Colonic mucosa (tissue), 4 donors: ENCODE results near the gene RPL7A. TPM values are rescaled to one million over a fixed set of nuclear protein-coding genes. Genes with fewer than 3 reads are reported as not detected.

Experiments used
- DNase-seq: peaks from one replicate; pipeline ENCODE4 v3.0.0-alpha.2; 2020
- H3K27ac ChIP-seq: fragments of 200-600 bp; one replicate; pipeline ENCODE4 v1.8.0; 2021
- H3K27me3 ChIP-seq: fragments of 200-600 bp; one replicate; pipeline ENCODE4 v1.8.0; 2021
- H3K36me3 ChIP-seq: fragments of 200-600 bp; one replicate; pipeline ENCODE4 v1.8.0; 2021
- H3K4me1 ChIP-seq: fragments of 200-600 bp; one replicate; pipeline ENCODE4 v1.8.0; 2021; ENCODE audit warnings: mild to moderate bottlenecking
- H3K4me3 ChIP-seq: fragments of 200-600 bp; one replicate; pipeline ENCODE4 v1.8.0; 2021
- H3K9ac ChIP-seq, 2 donors: one replicate each; pipeline ENCODE4 v1.7.0; 2013; ENCODE audit warnings: control low read depth in 2 of 2, low read depth in 2 of 2, low read length in 2 of 2
- H3K9me3 ChIP-seq: fragments of 200-600 bp; one replicate; pipeline ENCODE4 v1.8.0; 2021
- intact Hi-C: fragments of 100-400 bp; cut with DNase I; formaldehyde crosslinking; loops from one replicate; pipeline ENCODE4 v1.14.1; 2022
- total RNA-seq, 2 donors: library from RNA; stranded (reverse); fragmentation: NEBNext Ultra II Directional in 1 of 2; extraction: Animal tissue kit (Norgen Biotek cat#: 25700) in 1 of 2; gene quantifications; one replicate each; pipeline ENCODE4 v1.2.1, GENCODE V29; 2021
- TF ChIP-seq, protein P1 (sequence below): fragments of 200-600 bp; IDR thresholded peaks from one replicate; pipeline ENCODE4 v1.8.0; 2022; ENCODE audit warnings: antibody characterized with exemption, mild to moderate bottlenecking
- donor health status: healthy.
- donor health status: DM: no; HTN: no; CAD: no.
- donor health status: DM: no; HTN: no; CAD: no.

RPL7A gene
- total RNA-seq, 2 donors from 2014 or later, result 1,628 to 2,136 TPM

DNA sequence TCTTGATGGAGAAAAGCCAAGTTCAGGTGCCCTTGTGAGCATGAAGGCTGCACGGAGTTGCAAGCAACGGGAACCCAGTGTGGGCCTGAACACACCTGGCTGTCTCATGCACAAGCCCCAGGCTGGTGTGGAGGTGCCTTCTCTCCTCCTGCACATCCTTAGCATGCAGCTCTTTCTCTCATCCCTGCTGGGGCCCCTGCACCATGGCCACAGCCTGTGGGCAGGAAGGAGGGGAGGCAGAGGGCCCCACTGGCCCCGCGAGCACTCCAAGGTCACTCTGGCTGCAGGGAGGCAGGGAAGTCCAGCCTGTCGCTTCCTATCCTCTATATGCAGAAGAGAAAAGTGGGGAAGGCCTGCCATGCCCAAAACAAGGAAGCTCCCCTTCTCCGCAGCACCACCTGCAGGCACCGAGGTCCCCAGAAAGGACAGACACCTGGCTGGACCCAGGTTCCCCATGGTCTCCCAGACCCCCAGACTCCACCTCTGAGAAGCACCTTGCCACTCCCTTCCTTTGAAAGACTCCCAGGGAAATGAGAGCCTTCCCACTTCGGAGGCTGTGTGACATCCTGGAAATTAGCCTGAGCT is 46.8 kb downstream of the RPL7A start:
- Histone ChIP-seq H3K9me3 (no peaks in the 10 kb centered on the region), H3K36me3 (no peaks in the 10 kb centered on the region), H3K4me1 (no peaks in the 10 kb centered on the region), H3K27me3 (no peaks in the 10 kb centered on the region), H3K4me3 (no peak overlapping the region), H3K9ac (no peak overlapping the region), H3K27ac (no peak overlapping the region)
- DNase-seq, result no peak
- intact Hi-C loops, result no loop called here
- TF ChIP-seq, protein P1, sequence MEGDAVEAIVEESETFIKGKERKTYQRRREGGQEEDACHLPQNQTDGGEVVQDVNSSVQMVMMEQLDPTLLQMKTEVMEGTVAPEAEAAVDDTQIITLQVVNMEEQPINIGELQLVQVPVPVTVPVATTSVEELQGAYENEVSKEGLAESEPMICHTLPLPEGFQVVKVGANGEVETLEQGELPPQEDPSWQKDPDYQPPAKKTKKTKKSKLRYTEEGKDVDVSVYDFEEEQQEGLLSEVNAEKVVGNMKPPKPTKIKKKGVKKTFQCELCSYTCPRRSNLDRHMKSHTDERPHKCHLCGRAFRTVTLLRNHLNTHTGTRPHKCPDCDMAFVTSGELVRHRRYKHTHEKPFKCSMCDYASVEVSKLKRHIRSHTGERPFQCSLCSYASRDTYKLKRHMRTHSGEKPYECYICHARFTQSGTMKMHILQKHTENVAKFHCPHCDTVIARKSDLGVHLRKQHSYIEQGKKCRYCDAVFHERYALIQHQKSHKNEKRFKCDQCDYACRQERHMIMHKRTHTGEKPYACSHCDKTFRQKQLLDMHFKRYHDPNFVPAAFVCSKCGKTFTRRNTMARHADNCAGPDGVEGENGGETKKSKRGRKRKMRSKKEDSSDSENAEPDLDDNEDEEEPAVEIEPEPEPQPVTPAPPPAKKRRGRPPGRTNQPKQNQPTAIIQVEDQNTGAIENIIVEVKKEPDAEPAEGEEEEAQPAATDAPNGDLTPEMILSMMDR, result no peak

DNA sequence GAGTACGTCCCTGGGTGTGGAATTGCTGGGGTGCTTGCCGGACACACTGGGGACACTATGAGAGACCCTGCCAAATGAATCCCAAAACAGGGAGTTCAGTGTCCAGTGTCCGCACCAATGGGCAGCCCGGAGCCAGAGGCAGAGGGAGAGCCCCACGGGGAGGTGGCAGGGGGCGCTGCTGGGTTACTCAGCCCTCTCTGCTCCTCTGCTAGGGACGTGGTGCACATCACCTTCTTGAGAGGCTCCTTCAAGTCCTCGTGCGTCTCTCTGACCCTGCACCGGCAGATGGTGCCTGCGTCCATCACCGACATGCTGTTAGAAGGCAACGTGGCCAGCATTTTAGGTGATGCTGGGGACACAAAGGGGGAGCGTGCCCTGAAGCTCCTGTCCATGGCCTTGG is 48.9 kb downstream of the RPL7A start:
- Histone ChIP-seq H3K4me1 (no peaks in the 10 kb centered on the region), H3K4me3 (no peak overlapping the region), H3K9ac (no peak overlapping the region), H3K27me3 (no peaks in the 10 kb centered on the region), H3K9me3 (no peaks in the 10 kb centered on the region), H3K36me3 (no peaks in the 10 kb centered on the region), H3K27ac (no peak overlapping the region)
- intact Hi-C loops, result no loop called here
- TF ChIP-seq, protein P1, result no peak
- no peak for DNase-seq

DNA sequence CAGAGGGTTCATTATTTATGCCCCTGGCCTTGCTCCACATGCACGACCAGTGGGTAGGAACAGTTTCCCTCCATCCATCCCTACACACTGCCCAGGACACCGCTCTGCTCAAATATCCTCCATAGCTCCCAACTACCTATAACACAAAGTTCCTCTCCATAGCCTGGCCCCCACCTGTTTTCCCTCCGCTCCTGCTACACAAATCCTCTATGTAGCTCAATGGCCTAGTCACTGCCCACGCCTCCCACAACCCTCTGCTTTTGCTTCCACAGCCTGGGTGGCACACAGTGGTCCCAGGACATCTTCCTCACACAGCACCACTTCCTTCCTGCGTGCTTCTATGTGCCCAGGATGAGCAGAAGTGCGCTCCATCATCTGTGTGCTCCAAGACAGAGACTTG is 49.4 kb downstream of the RPL7A start:
- Histone ChIP-seq H3K4me1 (no peaks in the 10 kb centered on the region), H3K36me3 (no peaks in the 10 kb centered on the region), H3K9ac (no peak overlapping the region), H3K27ac (no peak overlapping the region), H3K9me3 (no peaks in the 10 kb centered on the region), H3K27me3 (no peaks in the 10 kb centered on the region), H3K4me3 (no peak overlapping the region)
- no peak for DNase-seq
- TF ChIP-seq, protein P1, result no peak
- intact Hi-C loops, result no loop called here

DNA sequence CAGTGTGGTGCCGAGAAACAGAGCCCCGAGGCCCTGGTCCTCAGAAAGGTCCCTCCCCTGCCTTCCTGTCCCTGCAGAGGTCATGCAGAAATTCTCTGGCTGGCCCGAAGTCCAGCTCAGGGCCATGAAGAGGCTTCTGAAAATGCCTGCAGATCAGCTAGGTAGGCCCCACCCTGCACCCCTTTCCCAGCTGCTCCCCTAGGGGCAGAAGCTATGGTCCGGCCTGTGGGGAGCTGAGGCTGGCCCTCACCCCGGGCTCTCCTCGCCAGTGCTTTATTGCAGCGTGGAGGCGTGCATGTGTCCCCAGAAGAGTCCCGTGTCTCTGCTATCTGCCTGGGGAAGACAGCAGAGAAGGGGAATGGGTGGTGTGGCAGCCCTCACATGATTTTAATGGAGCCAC is 49.9 kb downstream of the RPL7A start:
- Histone ChIP-seq H3K27me3 (no peaks in the 10 kb centered on the region), H3K9me3 (no peaks in the 10 kb centered on the region), H3K4me3 (no peak overlapping the region), H3K9ac (no peak overlapping the region), H3K4me1 (no peaks in the 10 kb centered on the region), H3K27ac (no peak overlapping the region), H3K36me3 (no peaks in the 10 kb centered on the region)
- intact Hi-C loops, result no loop called here
- no peak for DNase-seq
- TF ChIP-seq, protein P1, result no peak

DNA sequence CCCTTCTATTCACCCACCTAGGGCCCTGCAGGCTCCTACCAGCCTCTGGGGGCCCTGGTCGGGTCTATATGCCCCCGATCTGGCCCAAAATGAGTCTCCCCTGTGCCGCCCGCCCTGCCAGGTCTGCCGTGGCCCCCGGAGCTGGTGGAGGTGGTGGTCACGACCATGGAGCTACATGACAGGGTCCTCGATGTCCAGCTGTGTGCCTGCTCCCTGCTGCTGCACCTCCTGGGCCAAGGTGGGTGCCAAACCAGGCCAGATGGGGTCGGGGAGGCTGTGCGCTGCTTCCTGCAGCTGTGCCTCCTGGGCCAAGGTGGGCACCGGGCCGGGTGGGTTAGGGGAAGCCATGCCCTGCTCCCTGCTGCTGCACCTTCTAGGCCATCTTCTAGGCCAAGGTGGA is 52.3 kb downstream of the RPL7A start:
- no peak overlapping the region for H3K4me3 ChIP-seq
- DNase-seq, result no peak
- H3K27ac ChIP-seq, result no peak overlapping the region
- H3K36me3 ChIP-seq, result no peaks in the 10 kb centered on the region
- no peaks in the 10 kb centered on the region for H3K9me3 ChIP-seq
- H3K9ac ChIP-seq, result no peak overlapping the region
- intact Hi-C loops, result no loop called here
- TF ChIP-seq, protein P1, result no peak
- no peaks in the 10 kb centered on the region for H3K4me1 ChIP-seq
- no peaks in the 10 kb centered on the region for H3K27me3 ChIP-seq

Other genes with a start within 250 kb of the RPL7A start
- 10 to 100 TPM; 24.2 to 39.7 TPM for gene RALGDS, start 227.0 kb upstream of the RPL7A start, total RNA-seq
- 1 to 10 TPM; 4.6 to 4.8 TPM for gene GBGT1, start 184.3 kb upstream of the RPL7A start, total RNA-seq
- gene OBP2B, start 139.0 kb upstream of the RPL7A start, total RNA-seq, result not detected
- 10 to 100 TPM; 58.0 to 77.7 TPM for gene ABO, start 73.0 kb upstream of the RPL7A start, total RNA-seq
- gene SURF6, start 12.0 kb upstream of the RPL7A start, total RNA-seq, result 10 to 100 TPM; 16.0 to 41.2 TPM
- gene MED22, start 87 bp upstream of the RPL7A start, total RNA-seq, result 10 to 100 TPM; 16.5 to 21.3 TPM
- 10 to 100 TPM; 63.3 to 66.7 TPM for gene SURF1, start 8.3 kb downstream of the RPL7A start, total RNA-seq
- gene SURF2, start 8.3 kb downstream of the RPL7A start, total RNA-seq, result 10 to 100 TPM in 1 of 2 donors, 1 to 10 TPM in 1; 9.4 to 18.7 TPM
- 100 to 1,000 TPM; 176 to 267 TPM for gene SURF4, start 27.8 kb downstream of the RPL7A start, total RNA-seq
- under 1 TPM in 1 of 2 donors, not detected in 1; 0.45 TPM for gene STKLD1, start 28.1 kb downstream of the RPL7A start, total RNA-seq
- gene REXO4, start 69.8 kb downstream of the RPL7A start, total RNA-seq, result 10 to 100 TPM; 17.3 to 38.6 TPM
- 1 to 10 TPM; 4.2 TPM for gene ADAMTS13, start 74.1 kb downstream of the RPL7A start, total RNA-seq
- gene CACFD1, start 111.8 kb downstream of the RPL7A start, total RNA-seq, result 10 to 100 TPM; 56.8 to 60.7 TPM
- gene SLC2A6, start 130.9 kb downstream of the RPL7A start, total RNA-seq, result 1 to 10 TPM; 2.4 to 2.8 TPM
- not detected for gene MYMK, start 176.7 kb downstream of the RPL7A start, total RNA-seq
- gene ADAMTSL2, start 186.5 kb downstream of the RPL7A start, total RNA-seq, result under 1 TPM; 0.24 to 0.74 TPM